Kidney glomerular epithelial cell (primary cell): ENCODE measurements around the gene NDUFS1.
"Not testable (repeated sequence)": the region's sequence is repeated elsewhere in the genome, so short reads cannot be mapped to it uniquely, and the experiment has no call there.

Source experiments
- DNase-seq: peaks from one replicate; lab custom pipeline; 2025; lab: John Stamatoyannopoulos, UW

NDUFS1 gene

GRCh38 chr2:206162401-206162800 is 3.2 kb upstream of the NDUFS1 start:
- not testable (repeated sequence) for DNase-seq

GRCh38 chr2:206160807-206161179 is 1.5 kb upstream of the NDUFS1 start:
- DNase-seq, result no peak

GRCh38 chr2:206160125-206160806 is 1.0 kb upstream of the NDUFS1 start:
- no peak for DNase-seq

GRCh38 chr2:206158563-206159345 is 490 bp downstream of the NDUFS1 start:
- DNase-seq, result peak; percentile 24

- not testable (repeated sequence) for DNase-seq
These were observed 2.2 kb downstream of the NDUFS1 start for GRCh38 chr2:206157014-206157413.

- DNase-seq, result no peak
These were observed 5.0 kb downstream of the NDUFS1 start for GRCh38 chr2:206154197-206154596.

- no peak for DNase-seq
These were observed 8.6 kb downstream of the NDUFS1 start for GRCh38 chr2:206150631-206151030.

- DNase-seq, result no peak
These were observed 9.1 kb downstream of the NDUFS1 start for GRCh38 chr2:206150168-206150567.

GRCh38 chr2:206149330-206149729 is 9.9 kb downstream of the NDUFS1 start:
- no peak for DNase-seq

- no peak for DNase-seq
These were observed 13.6 kb downstream of the NDUFS1 start for GRCh38 chr2:206145665-206146064.

- no peak for DNase-seq
These were observed 14.9 kb downstream of the NDUFS1 start for GRCh38 chr2:206144383-206144782.

- DNase-seq, result no peak
These were observed 15.8 kb downstream of the NDUFS1 start for GRCh38 chr2:206143451-206143850.

- no peak for DNase-seq
These were observed 31.6 kb downstream of the NDUFS1 start for GRCh38 chr2:206127656-206128055.

GRCh38 chr2:206125901-206126300 is 33.3 kb downstream of the NDUFS1 start:
- no peak for DNase-seq

- DNase-seq, result not testable (repeated sequence)
These were observed 36.7 kb downstream of the NDUFS1 start for GRCh38 chr2:206122569-206122968.

GRCh38 chr2:206116278-206116677 is 43.0 kb downstream of the NDUFS1 start:
- DNase-seq, result no peak

GRCh38 chr2:206115026-206115578 is 44.1 kb downstream of the NDUFS1 start:
- no peak for DNase-seq

- no peak for DNase-seq
These were observed 46.2 kb downstream of the NDUFS1 start for GRCh38 chr2:206112846-206113547.

- no peak for DNase-seq
These were observed 47.1 kb downstream of the NDUFS1 start for GRCh38 chr2:206112108-206112507.

- no peak for DNase-seq
These were observed 50.5 kb downstream of the NDUFS1 start for GRCh38 chr2:206108713-206109112.

- peak; percentile 52 for DNase-seq
These were observed 53.7 kb downstream of the NDUFS1 start for GRCh38 chr2:206105541-206105940.

GRCh38 chr2:206105038-206105437 is 54.2 kb downstream of the NDUFS1 start:
- DNase-seq, result no peak

- not testable (repeated sequence) for DNase-seq
These were observed 60.4 kb downstream of the NDUFS1 start for GRCh38 chr2:206098872-206099271.
